Measurements from ENCODE around the gene COL4A3.

The COL4A3 gene

DNA sequence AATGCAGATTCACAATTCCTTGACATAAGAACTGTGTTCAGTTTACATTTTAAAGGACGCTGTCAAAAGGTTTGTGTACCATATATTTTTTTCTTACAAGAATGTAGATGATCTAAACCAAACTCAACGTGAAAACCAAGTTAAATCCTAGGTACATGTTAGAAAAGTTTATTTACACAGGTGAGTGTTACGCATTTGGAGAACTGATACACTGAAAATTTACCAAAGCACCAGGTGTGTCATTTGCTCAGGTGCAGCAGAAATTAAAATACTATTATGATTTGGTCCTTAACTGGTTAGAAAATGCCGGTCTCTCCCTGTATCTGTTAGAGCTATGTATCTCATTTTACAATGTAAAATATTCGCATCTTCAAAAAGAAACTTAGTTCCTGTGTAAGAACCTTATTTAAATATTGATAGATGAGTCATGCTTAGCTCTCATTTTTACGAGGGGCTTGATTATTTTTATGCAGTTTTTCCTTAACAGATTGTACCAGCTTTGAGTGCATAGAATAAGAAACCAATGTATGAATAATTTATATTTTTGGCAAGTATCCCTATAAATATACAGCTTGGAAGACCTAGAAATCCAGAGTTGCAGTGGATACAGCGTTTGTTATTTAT, 185.7 kb downstream of the COL4A3 start:
- no peak for DNase-seq (ENCODE audit: low read depth in 2 of 2)
- H3K4me3 ChIP-seq (replicated peaks in 1 of 2; ENCODE audit: low read depth in 2 of 2, low read length in 2 of 2): no peak overlapping the region
- TF ChIP-seq, protein P1, sequence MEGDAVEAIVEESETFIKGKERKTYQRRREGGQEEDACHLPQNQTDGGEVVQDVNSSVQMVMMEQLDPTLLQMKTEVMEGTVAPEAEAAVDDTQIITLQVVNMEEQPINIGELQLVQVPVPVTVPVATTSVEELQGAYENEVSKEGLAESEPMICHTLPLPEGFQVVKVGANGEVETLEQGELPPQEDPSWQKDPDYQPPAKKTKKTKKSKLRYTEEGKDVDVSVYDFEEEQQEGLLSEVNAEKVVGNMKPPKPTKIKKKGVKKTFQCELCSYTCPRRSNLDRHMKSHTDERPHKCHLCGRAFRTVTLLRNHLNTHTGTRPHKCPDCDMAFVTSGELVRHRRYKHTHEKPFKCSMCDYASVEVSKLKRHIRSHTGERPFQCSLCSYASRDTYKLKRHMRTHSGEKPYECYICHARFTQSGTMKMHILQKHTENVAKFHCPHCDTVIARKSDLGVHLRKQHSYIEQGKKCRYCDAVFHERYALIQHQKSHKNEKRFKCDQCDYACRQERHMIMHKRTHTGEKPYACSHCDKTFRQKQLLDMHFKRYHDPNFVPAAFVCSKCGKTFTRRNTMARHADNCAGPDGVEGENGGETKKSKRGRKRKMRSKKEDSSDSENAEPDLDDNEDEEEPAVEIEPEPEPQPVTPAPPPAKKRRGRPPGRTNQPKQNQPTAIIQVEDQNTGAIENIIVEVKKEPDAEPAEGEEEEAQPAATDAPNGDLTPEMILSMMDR (IDR thresholded peaks at IDR 0.05; ENCODE audit: low read depth, low read length): no peak

DNA sequence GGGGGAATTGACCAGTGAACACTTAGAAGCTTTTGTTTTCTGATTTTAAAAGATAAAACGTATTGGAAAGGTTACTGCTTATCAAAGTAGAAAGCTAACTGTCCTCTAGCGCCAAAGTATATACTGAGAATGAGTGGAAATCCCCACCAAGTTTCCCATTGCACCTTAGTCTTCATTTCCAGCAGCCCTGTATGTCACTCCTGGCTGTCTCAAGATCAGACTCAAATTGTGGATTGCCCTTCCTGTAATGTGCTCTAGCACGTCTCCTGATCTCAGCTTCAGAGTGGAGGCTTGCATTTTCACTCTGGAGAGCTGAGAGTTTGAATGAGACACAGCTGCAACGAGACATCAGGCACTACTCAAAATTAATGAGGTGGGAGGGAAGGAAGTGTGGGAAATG, 187.2 kb downstream of the COL4A3 start:
- H3K4me3 ChIP-seq (replicated peaks in 1 of 2; ENCODE audit: low read depth in 2 of 2, low read length in 2 of 2): no peak overlapping the region
- no peak for DNase-seq (ENCODE audit: low read depth in 2 of 2)
- TF ChIP-seq, protein P1 (IDR thresholded peaks at IDR 0.05; ENCODE audit: low read depth, low read length): no peak

DNA sequence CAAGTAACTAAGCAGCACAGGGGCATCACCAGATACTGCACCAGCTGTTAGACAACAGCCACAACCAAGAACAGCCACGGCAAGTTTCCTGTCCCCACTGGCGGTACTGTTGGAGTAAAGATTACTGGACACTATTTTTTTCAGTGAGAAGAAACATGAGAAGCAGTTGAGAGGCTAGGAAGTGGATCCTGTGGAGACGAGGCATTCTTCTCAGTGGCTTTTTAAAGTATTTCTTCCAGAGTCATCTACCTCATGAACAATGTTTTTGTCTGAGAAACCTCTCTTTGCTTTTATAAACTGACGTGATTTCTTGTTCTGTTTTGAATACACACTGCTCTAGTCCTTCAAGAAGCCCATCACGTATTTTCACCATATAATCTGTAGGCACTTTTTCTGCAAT, 195.9 kb downstream of the COL4A3 start:
- H3K4me3 ChIP-seq (replicated peaks in 1 of 2; ENCODE audit: low read depth in 2 of 2, low read length in 2 of 2): no peak overlapping the region
- TF ChIP-seq, protein P1 (IDR thresholded peaks at IDR 0.05; ENCODE audit: low read depth, low read length): no peak
- DNase-seq (ENCODE audit: low read depth in 2 of 2): no peak

DNA sequence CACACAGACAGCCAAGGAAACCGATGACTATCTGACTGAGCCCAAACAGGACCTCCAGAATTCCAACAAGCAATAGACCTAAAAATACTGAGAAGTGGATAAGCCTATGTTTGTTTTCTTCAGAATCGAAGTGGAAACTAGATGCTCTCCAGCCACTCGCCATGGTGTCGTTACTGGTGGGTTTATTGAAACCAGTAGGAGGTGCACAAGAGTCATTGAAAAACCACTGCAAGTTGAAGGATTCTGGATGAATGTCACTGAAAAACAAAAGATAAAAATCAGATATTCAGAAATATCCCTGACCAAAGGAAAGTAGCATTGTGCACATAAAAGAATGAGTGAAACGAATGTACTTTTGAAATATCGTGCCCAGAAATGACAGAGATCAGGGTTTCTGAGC, 199.3 kb downstream of the COL4A3 start:
- TF ChIP-seq, protein P1 (IDR thresholded peaks at IDR 0.05; ENCODE audit: low read depth, low read length): peak; percentile 33
- H3K4me3 ChIP-seq (replicated peaks in 1 of 2; ENCODE audit: low read depth in 2 of 2, low read length in 2 of 2): no peak overlapping the region
- peak in 1 of 2 donors; percentile 52 for DNase-seq (ENCODE audit: low read depth in 2 of 2)
